ENCODE measurements around the gene TMEM219. TPM values are rescaled to one million over a fixed set of nuclear protein-coding genes. Genes with fewer than 3 reads are reported as not detected.

TMEM219 gene
- total RNA-seq, 6 donors from 2014 or later, result 95.4 to 187 (median 139) TPM

GRCh38 chr16:29916979-29917378, 44.9 kb upstream of the TMEM219 start:
- TF ChIP-seq CTCF (IDR thresholded peaks at IDR 0.05) (no peak), POLR2A (IDR thresholded peaks at IDR 0.05) (no peak), POLR2AphosphoS5 (IDR thresholded peaks at IDR 0.05) (no peak), EP300 (IDR thresholded peaks at IDR 0.05) (no peak)
- Histone ChIP-seq H3K27me3 (no peaks in the 10 kb centered on the region), H3K27ac (no peak overlapping the region), H3K4me3 (no peak overlapping the region), H3K36me3 (peaks cover 3 to 42% (median 10%) of the 10 kb centered on the region in 4 donors), H3K4me1 (peaks cover 0 to 3% (median 0%) of the 10 kb centered on the region in 4 donors), H3K9me3 (no peaks in the 10 kb centered on the region)
- WGBS, 2 donors, result 96 to 100% methylated on average over 1 of the region's 1 CpG
- ATAC-seq (ENCODE audit: low FRiP score in 2 of 2) (no peak), DNase-seq (no peak)

DNA sequence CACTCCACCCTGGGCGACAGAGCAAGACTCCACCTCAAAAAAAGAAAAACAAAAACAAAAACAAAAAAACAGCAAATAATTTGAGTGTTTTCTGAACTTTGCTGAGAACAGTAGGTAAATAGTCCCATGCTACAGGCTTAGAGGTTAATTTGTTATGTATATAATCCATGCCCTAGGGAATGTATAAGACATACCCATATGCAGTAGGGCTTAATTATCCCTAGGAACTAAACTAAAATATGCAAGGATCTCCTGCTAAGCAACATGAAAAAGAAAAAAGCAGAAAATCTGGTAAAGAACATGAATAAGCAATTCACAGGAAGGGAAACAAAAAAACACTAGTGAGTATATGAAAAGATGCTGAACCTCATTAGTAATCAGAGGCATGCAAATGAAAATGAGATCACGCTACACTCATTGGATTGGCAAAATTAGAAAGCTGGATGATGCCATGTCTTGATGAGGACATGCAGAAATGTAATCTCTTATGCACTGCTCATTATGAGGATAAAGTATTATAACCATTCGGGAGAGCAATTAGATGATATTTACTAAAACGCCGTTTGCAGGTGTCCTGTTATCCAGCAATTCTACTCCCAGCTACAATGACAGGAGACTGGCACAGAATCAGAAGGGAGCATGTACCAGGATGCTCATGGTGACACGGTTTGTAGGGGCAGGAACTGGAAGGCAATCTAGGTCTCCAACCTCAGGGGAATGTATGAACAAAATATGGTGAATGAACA, 41.4 kb upstream of the TMEM219 start:
- H3K9me3 ChIP-seq, result no peaks in the 10 kb centered on the region
- ATAC-seq (ENCODE audit: low FRiP score in 2 of 2) (no peak), DNase-seq (no peak)
- TF ChIP-seq POLR2A (IDR thresholded peaks at IDR 0.05) (no peak), POLR2AphosphoS5 (IDR thresholded peaks at IDR 0.05) (no peak), EP300 (IDR thresholded peaks at IDR 0.05) (no peak), CTCF (IDR thresholded peaks at IDR 0.05) (no peak)
- H3K27ac ChIP-seq, result no peak overlapping the region
- peaks cover 11 to 15% (median 13%) of the 10 kb centered on the region in 4 donors for H3K4me1 ChIP-seq
- WGBS, 2 donors, result 87 to 93% methylated on average over 6 of the region's 6 CpGs
- no peaks in the 10 kb centered on the region for H3K27me3 ChIP-seq
- peaks cover 7 to 50% (median 16%) of the 10 kb centered on the region in 4 donors for H3K36me3 ChIP-seq
- H3K4me3 ChIP-seq, result no peak overlapping the region

- H3K9me3 ChIP-seq, result no peaks in the 10 kb centered on the region
- H3K4me1 ChIP-seq, result peaks cover 13 to 18% (median 14%) of the 10 kb centered on the region in 4 donors
- no peak for TF ChIP-seq CTCF (IDR thresholded peaks at IDR 0.05)
- no peak for TF ChIP-seq POLR2AphosphoS5 (IDR thresholded peaks at IDR 0.05)
- TF ChIP-seq EP300 (IDR thresholded peaks at IDR 0.05), result no peak
- TF ChIP-seq POLR2A (IDR thresholded peaks at IDR 0.05), result no peak
- H3K4me3 ChIP-seq, result no peak overlapping the region
- H3K27me3 ChIP-seq, result no peaks in the 10 kb centered on the region
- H3K36me3 ChIP-seq, result peaks cover 7 to 50% (median 16%) of the 10 kb centered on the region in 4 donors
- WGBS, 2 donors, result 89 to 93% methylated on average over 3 of the region's 3 CpGs
- no peak for ATAC-seq (ENCODE audit: low FRiP score in 2 of 2)
- H3K27ac ChIP-seq, result no peak overlapping the region
- no peak for DNase-seq
Measured at GRCh38 chr16:29921034-29921385, 40.9 kb upstream of the TMEM219 start.

DNA sequence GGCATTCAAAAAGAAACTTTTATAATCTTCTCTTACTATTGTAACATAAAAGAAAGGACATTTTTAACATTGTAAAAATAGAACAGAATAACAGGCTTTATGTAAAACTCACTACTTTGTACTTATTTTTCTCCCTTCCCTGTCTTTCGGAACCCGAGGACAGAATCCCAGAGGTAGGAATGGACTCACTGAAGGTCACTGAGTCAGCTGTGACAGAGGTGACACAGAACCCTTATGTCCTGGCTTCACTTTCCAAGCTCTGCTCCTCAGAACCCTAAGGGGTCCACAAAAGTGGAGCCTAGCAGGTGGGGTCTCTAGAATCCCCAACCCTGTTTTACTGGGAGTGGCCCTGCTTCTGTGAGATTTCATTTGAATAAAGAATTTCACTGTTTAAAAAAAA, 39.6 kb upstream of the TMEM219 start:
- H3K9me3 ChIP-seq, result no peaks in the 10 kb centered on the region
- H3K36me3 ChIP-seq, result peaks cover 7 to 50% (median 15%) of the 10 kb centered on the region in 4 donors
- H3K27ac ChIP-seq, result no peak overlapping the region
- 92 to 96% methylated on average over 2 of the region's 2 CpGs for WGBS, 2 donors
- DNase-seq (no peak), ATAC-seq (ENCODE audit: low FRiP score in 2 of 2) (no peak)
- TF ChIP-seq POLR2A (IDR thresholded peaks at IDR 0.05) (no peak), POLR2AphosphoS5 (IDR thresholded peaks at IDR 0.05) (no peak), EP300 (IDR thresholded peaks at IDR 0.05) (no peak), CTCF (IDR thresholded peaks at IDR 0.05) (no peak)
- H3K27me3 ChIP-seq, result no peaks in the 10 kb centered on the region
- peaks cover 20 to 28% (median 22%) of the 10 kb centered on the region in 4 donors for H3K4me1 ChIP-seq
- no peak overlapping the region for H3K4me3 ChIP-seq
